ENCODE data around the gene PGGHG.
"Not testable (repeated sequence)": the region's sequence is repeated elsewhere in the genome, so short reads cannot be mapped to it uniquely, and the experiment has no call there.

Gene PGGHG

DNA sequence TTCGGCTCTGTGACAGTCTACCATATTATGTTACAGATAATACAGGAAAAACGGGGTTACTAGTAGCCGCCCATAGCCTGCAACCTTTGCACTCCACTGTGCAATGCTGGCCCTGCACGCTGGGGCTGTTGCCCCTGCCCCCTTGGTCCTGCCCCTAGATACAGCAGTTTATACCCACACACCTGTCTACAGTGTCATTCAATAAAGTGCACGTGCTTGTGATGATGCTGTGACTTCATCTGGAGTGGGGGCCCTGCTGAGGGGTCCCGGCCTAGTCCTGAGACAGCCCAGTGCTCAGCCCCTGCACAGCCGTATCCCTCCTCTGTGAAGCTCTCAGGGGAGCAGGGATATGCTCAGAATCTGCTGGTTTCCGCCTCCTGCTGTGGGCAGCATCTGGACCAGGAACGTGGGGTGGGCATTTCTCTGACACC lies 26.1 kb downstream of the PGGHG start:
- H3K9ac ChIP-seq (ENCODE audit: low read depth, low read length): peak overlapping the region; percentile 61
- H3K27ac ChIP-seq (ENCODE audit: low read length): no peak overlapping the region
- peak overlapping the region; percentile 91 for H3K4me3 ChIP-seq (ENCODE audit: low read length)
- 0 out of 2 replicates have a peak, but pooled peaks cover 5% of the 10 kb centered on the region for H3K36me3 ChIP-seq (ENCODE audit: insufficient read depth, low read depth, low read length)
- H3K27me3 ChIP-seq (ENCODE audit: insufficient read depth, low read length): peaks cover 39% of the 10 kb centered on the region
- H3K4me1 ChIP-seq (ENCODE audit: insufficient read depth, low read length): peaks cover 38% of the 10 kb centered on the region
- no peaks in the 10 kb centered on the region for H3K9me3 ChIP-seq (ENCODE audit: insufficient read depth, low read depth, low read length)

DNA sequence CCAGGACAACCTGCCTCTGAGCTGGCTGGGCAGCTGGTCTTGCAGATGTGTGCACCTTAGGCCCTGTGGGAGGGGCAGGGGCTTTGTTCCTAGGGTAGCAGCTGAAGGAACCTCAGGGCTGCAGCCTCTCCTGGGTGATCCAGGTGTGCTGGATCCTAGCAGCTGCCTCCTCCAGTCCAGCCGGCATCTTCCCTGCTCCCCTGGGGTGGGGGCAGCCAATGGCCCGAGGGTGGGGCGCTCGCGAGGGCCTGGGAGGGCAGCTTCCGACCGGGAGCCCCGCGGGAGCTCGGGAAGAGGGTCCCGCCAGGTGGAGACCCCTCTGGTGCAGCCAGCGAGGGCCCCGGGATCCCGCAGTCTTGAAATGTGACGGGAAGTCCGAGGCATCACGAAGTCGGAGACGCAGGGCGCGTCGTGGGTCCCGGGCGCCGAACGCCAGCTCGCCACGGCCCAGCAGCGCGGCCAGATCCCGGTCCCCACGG lies 26.6 kb downstream of the PGGHG start:
- peak overlapping the region; percentile 91 for H3K4me3 ChIP-seq (ENCODE audit: low read length)
- 0 out of 2 replicates have a peak, but pooled peaks cover 5% of the 10 kb centered on the region for H3K36me3 ChIP-seq (ENCODE audit: insufficient read depth, low read depth, low read length)
- H3K4me1 ChIP-seq (ENCODE audit: insufficient read depth, low read length): peaks cover 38% of the 10 kb centered on the region
- peak overlapping the region; percentile 61 for H3K9ac ChIP-seq (ENCODE audit: low read depth, low read length)
- H3K27ac ChIP-seq (ENCODE audit: low read length): no peak overlapping the region
- no peaks in the 10 kb centered on the region for H3K9me3 ChIP-seq (ENCODE audit: insufficient read depth, low read depth, low read length)
- H3K27me3 ChIP-seq (ENCODE audit: insufficient read depth, low read length): peaks cover 39% of the 10 kb centered on the region

DNA sequence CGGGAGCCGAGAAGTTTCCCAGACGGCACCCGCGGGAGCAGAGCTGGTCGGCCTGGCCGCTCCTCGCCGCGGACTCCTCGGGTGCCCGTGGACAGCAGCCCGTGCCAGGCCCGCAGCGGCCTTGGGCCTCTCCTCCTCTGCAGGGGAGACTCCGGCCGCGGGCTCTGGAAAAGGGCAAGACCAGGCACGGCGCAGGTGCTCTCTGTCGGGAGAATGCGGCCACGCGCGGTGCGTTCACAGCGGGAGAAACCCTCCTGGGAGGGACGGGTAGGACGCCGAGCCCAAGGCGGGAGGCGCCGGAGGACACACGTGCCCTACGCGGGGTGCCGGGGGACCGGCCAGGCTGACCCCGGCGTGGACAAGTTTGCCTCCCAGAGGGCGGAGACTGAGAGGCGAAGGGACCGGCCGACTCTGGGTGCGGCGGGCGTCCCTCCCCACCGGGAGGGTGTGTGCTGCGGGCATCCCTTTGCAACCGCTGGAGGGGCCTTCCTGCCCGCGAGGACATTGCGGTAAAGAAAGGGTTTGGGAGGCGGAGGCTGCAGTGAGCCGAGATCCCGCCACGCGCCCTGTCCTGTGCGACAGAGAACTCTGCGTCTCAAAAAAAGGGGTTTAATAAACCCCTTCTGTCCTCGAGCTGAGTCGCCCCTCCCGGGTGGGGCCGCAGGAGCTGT lies 27.2 kb downstream of the PGGHG start:
- Histone ChIP-seq H3K27me3 (ENCODE audit: insufficient read depth, low read length) (peaks cover 39% of the 10 kb centered on the region), H3K4me3 (ENCODE audit: low read length) (peak overlapping the region; percentile 91), H3K9ac (ENCODE audit: low read depth, low read length) (peak overlapping the region; percentile 61), H3K9me3 (ENCODE audit: insufficient read depth, low read depth, low read length) (no peaks in the 10 kb centered on the region), H3K4me1 (ENCODE audit: insufficient read depth, low read length) (peaks cover 38% of the 10 kb centered on the region), H3K36me3 (ENCODE audit: insufficient read depth, low read depth, low read length) (0 out of 2 replicates have a peak, but pooled peaks cover 5% of the 10 kb centered on the region), H3K27ac (ENCODE audit: low read length) (no peak overlapping the region)

DNA sequence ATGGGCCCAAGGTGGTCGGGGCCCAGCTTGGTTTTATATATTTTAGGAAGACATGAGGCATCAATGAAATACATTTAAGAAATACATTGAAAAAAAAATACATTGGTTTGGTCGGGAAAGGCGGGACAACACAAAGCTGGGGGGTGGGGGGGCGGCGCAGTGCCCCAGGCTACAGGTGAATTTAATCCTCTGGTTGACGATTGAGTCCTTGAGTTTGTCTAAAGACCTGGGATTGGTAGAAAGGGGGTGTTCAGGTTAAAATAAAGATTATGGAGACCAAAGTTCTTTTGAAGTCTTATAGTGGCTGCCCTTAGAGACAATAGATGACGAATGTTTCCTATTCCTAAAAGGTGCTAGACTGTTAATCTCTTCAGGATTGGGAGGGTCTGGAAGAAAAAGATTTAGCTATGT lies 28.0 kb downstream of the PGGHG start:
- Histone ChIP-seq H3K36me3 (ENCODE audit: insufficient read depth, low read depth, low read length) (0 out of 2 replicates have a peak, but pooled peaks cover 5% of the 10 kb centered on the region), H3K9ac (ENCODE audit: low read depth, low read length) (peak overlapping the region; percentile 61; the same call in 1 of the 2 replicates), H3K4me3 (ENCODE audit: low read length) (peak overlapping the region; percentile 91), H3K4me1 (ENCODE audit: insufficient read depth, low read length) (peaks cover 38% of the 10 kb centered on the region), H3K9me3 (ENCODE audit: insufficient read depth, low read depth, low read length) (no peaks in the 10 kb centered on the region), H3K27ac (ENCODE audit: low read length) (no peak overlapping the region), H3K27me3 (ENCODE audit: insufficient read depth, low read length) (peaks cover 35% of the 10 kb centered on the region)

DNA sequence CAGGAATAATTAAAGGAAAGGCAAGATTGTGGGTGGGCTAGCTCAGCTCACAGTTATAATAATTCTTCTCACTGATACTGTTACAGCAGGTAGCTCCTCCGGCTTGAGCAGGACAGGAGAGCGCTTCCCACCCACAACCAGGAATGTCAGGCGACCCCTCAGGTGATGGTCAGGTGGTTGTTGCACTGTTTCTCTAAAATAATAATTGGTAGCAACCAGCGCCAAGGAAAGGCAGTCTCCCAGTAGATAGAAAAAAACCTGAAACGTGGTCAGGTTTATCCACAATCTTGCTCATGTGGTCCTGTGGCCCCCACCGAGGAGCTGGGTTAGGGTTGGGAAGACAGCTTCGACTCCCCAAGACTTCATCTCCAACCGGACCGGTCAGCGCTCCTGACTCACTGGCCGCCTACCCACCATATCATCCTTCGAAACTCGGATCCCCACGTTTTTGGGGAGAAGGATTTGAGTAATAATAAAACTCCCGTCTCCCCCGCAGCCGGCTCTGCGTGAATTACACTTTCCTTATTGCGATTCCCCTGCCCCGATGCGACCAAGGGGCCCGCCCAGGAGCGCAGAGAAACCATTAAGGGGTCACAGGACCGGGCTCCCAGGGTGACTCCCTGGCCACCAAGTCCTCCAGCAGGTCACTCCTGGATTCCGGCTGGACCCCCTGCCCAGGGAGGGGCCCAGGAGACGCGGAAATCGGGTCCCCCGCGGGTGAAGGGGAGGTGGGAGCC lies 28.9 kb downstream of the PGGHG start:
- H3K9me3 ChIP-seq (ENCODE audit: insufficient read depth, low read depth, low read length); H3K27ac ChIP-seq (ENCODE audit: low read length); H3K36me3 ChIP-seq (ENCODE audit: insufficient read depth, low read depth, low read length): not testable (repeated sequence)
- Histone ChIP-seq H3K9ac (ENCODE audit: low read depth, low read length) (0 out of 2 replicates have a peak overlapping the region, but pooled peaks have one; percentile 26), H3K27me3 (ENCODE audit: insufficient read depth, low read length) (peaks cover 31% of the 10 kb centered on the region), H3K4me1 (ENCODE audit: insufficient read depth, low read length) (peaks cover 32% of the 10 kb centered on the region), H3K4me3 (ENCODE audit: low read length) (peak overlapping the region; percentile 91)

DNA sequence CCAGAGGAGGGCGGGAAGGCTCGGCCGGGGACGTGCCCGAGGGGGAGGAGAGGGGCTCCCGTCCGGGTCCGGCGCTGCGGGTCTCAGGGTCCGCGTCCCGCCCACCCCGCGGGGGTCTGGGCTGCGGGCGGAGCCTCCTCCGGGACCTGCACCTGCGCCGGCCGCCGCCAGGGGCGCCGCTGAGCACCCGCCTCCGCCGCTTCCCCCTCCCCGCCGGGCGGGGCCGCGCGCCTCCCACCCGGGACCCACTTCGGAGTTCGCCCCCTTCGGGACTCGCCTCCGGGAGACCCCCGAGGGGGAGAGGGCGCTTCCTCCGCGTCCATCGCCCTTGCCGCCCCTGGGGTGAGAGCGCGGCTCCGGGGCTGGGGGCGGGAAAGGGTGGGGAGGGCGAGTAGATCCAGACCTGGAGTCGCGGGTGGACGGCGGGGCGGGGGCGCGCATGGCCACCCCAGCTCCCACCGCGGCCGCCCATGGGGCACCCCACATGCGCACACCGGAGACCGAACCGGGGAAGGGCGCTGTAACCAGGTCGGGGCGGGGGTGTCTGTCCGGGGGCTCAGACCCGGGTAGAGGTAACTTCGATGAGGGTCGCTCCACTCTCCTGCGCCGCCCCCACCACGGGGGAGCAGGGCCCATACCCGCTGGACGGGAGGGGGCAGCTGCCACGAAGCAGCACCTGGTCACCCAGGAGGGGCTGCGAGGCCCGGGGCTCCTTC lies 29.6 kb downstream of the PGGHG start:
- H3K9ac ChIP-seq (ENCODE audit: low read depth, low read length); H3K9me3 ChIP-seq (ENCODE audit: insufficient read depth, low read depth, low read length); H3K4me3 ChIP-seq (ENCODE audit: low read length); H3K27ac ChIP-seq (ENCODE audit: low read length); H3K36me3 ChIP-seq (ENCODE audit: insufficient read depth, low read depth, low read length): not testable (repeated sequence)
- Histone ChIP-seq H3K4me1 (ENCODE audit: insufficient read depth, low read length) (peaks cover 25% of the 10 kb centered on the region), H3K27me3 (ENCODE audit: insufficient read depth, low read length) (peaks cover 31% of the 10 kb centered on the region)

DNA sequence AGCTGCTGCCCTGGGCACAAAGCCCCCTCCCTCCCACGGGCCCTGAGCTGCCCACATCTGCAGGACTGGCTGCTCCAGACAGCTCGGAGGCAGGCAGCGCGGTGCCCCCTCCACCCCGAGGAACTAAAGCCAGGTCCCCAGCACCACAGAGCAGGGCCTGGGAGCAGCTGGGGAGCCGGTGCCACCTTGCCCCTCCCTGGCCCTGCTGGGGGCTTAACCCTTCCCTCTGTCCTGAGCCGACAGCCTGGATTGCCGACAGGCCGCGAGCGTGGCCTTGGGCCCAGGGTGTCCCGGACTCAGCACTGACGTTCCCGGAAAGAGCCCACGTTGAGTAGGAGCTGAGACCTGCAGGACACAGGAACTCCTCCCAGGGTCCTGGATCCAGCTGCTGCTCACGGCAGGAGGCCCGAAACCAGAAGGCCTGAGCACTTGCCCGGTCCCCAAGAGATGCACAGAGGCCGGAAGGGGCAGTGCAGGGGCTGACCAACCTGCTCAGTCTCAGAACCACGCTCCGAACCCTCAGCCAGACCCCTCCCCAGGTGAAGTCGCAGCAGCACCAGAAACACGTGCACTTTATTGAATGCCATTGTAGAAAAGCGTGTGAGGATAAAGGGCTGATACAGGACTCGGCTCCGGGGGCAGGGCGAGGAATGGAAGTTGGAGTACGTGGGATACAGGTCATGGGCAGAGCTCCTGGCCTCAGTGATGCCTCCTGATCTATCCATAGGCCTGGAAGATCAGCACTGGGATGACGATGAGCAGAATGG lies 30.4 kb downstream of the PGGHG start:
- H3K9ac ChIP-seq (ENCODE audit: low read depth, low read length); H3K36me3 ChIP-seq (ENCODE audit: insufficient read depth, low read depth, low read length); H3K27ac ChIP-seq (ENCODE audit: low read length); H3K9me3 ChIP-seq (ENCODE audit: insufficient read depth, low read depth, low read length): not testable (repeated sequence)
- Histone ChIP-seq H3K27me3 (ENCODE audit: insufficient read depth, low read length) (peaks cover 31% of the 10 kb centered on the region), H3K4me1 (ENCODE audit: insufficient read depth, low read length) (peaks cover 24% of the 10 kb centered on the region), H3K4me3 (ENCODE audit: low read length) (peak overlapping the region; percentile 78)

DNA sequence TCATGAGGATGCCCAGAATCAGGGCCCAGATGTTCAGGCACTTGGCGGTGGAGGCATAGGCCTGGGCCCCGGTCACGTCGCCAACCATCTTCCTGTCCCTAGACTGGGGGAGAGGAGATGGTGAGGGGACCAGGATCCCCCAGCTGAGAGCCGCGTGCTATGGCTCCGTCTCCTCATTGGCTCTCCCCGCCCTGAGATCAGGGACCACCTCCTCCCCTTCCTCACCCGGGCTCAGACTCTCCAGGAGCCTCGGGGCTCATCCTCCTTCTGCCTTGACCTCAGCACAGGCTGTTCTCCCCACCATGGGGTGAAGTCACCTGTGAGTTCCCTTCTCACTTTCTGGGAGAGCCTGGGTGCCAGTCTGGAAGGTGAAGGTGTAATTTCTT lies 31.0 kb downstream of the PGGHG start:
- not testable (repeated sequence) for H3K27ac ChIP-seq (ENCODE audit: low read length); H3K9me3 ChIP-seq (ENCODE audit: insufficient read depth, low read depth, low read length); H3K36me3 ChIP-seq (ENCODE audit: insufficient read depth, low read depth, low read length)
- Histone ChIP-seq H3K9ac (ENCODE audit: low read depth, low read length) (peak overlapping the region; percentile 76; the same call in 1 of the 2 replicates), H3K4me3 (ENCODE audit: low read length) (peak overlapping the region; percentile 78), H3K4me1 (ENCODE audit: insufficient read depth, low read length) (peaks cover 23% of the 10 kb centered on the region), H3K27me3 (ENCODE audit: insufficient read depth, low read length) (peaks cover 29% of the 10 kb centered on the region)

DNA sequence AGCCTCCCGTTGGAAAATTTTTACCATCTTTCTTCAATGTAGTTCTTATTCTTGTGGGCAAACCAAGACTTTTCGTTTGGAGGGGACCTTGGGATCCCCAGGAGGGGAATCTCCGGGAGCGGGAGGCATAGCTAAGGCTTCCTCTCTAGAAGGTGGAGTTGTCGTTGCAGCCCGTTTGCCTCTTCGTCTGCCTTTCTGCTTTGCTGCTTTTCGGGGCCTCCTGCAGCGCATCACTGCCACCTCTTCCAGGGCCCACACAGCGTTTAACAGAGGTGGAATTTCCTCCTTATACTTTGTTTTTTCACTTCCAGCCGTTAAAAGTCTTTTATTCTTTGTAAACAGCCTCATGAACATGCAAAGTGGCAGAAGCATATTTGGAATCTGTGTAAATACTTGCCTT lies 35.2 kb downstream of the PGGHG start:
- no peak overlapping the region for H3K27ac ChIP-seq (ENCODE audit: low read length)
- no peak overlapping the region for H3K4me3 ChIP-seq (ENCODE audit: low read length)
- H3K4me1 ChIP-seq (ENCODE audit: insufficient read depth, low read length): peaks cover 5% of the 10 kb centered on the region; the same call in 1 of the 2 replicates

DNA sequence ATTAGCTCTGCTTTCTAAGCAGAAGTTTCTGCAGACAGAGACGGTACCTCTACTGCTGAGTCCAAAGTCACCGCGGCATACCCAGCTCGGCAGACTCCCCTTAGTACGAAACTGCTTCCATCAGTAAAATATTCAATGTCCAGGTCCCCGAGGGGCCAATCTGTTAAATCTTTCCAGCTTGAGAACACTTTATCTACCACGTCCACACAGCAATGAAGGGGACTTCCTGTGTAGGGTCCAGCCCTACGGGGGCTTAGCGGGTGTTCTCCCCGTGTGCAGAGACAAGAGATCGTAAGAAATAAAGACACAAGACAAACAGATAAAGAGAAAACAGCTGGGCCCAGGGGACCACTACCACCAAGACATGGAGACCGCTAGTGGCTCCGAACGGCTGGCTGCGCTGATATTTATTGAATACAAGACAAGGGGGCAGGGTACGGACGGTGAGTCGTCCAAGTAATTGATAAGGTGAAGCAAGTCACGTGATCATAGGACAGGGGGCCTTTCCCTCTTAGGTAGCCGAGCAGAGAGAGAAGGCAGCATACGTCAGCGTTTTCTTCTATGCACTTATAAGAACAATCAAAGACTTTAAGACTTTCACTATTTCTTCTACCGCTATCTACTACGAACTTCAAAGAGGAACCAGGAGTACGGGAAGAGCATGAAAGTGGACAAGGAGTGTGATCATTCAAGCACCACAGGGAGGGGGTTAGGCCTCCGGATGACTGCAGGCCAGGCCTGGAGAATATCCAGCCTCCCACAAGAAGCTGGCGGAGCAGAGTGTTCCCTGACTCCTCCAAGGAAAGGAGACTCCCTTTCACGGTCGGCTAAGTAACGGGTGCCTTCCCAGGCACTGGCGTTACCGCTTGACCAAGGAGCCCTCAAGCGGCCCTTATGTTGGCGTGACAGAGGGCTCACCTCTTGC lies 35.9 kb downstream of the PGGHG start:
- H3K9ac ChIP-seq (ENCODE audit: low read depth, low read length); H3K4me3 ChIP-seq (ENCODE audit: low read length); H3K9me3 ChIP-seq (ENCODE audit: insufficient read depth, low read depth, low read length); H3K27ac ChIP-seq (ENCODE audit: low read length); H3K36me3 ChIP-seq (ENCODE audit: insufficient read depth, low read depth, low read length); H3K4me1 ChIP-seq (ENCODE audit: insufficient read depth, low read length); H3K27me3 ChIP-seq (ENCODE audit: insufficient read depth, low read length): not testable (repeated sequence)

More for the DNA sequence above, 35.2 kb downstream of the PGGHG start:
- H3K9ac ChIP-seq (ENCODE audit: low read depth, low read length): no peak overlapping the region
- H3K36me3 ChIP-seq (ENCODE audit: insufficient read depth, low read depth, low read length): no peaks in the 10 kb centered on the region
- H3K9me3 ChIP-seq (ENCODE audit: insufficient read depth, low read depth, low read length): no peaks in the 10 kb centered on the region
- H3K27me3 ChIP-seq (ENCODE audit: insufficient read depth, low read length): no peaks in the 10 kb centered on the region

Data from iPS-20b (cell line).